B cell (primary cell): Measurements from ENCODE around the gene ADARB2. TPM values are rescaled to one million over a fixed set of nuclear protein-coding genes. Genes with fewer than 3 reads are reported as not detected.

Experiments used
- ATAC-seq: fragments of 200-7000 bp; cut with Tn5 transposase; one replicate; pipeline ENCODE4 v1.10.0; 2021; ENCODE audit warnings: low read depth, mild to moderate bottlenecking, moderate number of reproducible peaks, moderate library complexity
- CTCF ChIA-PET: fragments of 350-600 bp; sonication (Branson Sonifier 250); formaldehyde crosslinking; loops from one replicate; lab custom pipeline; 2021; ENCODE audit warnings: antibody characterized with exemption, inconsistent platforms; lab: Charles Lee
- POLR2A ChIA-PET: fragments of 350-600 bp; sonication (Branson Sonifier 250); formaldehyde crosslinking; loops from one replicate; lab custom pipeline; 2021; ENCODE audit warnings: antibody characterized with exemption; lab: Charles Lee
- DNase-seq: peaks from one replicate; pipeline ENCODE4 v3.0.0; 2013
- H2AFZ ChIP-seq: 2 replicates; pipeline ENCODE4 v1.6.1; 2012; ENCODE audit warnings: mild to moderate bottlenecking, low read depth, low read length; ENCODE audit not compliant: insufficient read depth, poor library complexity, severe bottlenecking
- H3K27ac ChIP-seq, 2 donors: 1 replicate in 1 of 2; 2 replicates in 1 of 2; pipeline ENCODE4 v1.5.1; 2012 to 2013; ENCODE audit warnings: low read length in 2 of 2, mild to moderate bottlenecking in 2 of 2, moderate library complexity in 1 of 2
- H3K27me3 ChIP-seq, 4 experiments: fragments of 200-600 bp in 1 of 4; sonication (generic) in 1 of 4; replicated peaks in 1 of 4; 1 replicate in 2 of 4; 2 replicates in 2 of 4; pipeline versions ENCODE4 v1.6.1 to v1.7.0; 2013 to 2016; ENCODE audit warnings: low read length in 3 of 4, mild to moderate bottlenecking in 2 of 4, mixed read lengths in 1 of 4, moderate library complexity in 1 of 4; ENCODE audit not compliant: insufficient read depth in 4 of 4, control insufficient read depth in 3 of 4; ENCODE audit errors: control extremely low read depth in 1 of 4
- H3K36me3 ChIP-seq, 2 experiments: replicated peaks in 1 of 2; 1 replicate in 1 of 2; 2 replicates in 1 of 2; pipeline versions ENCODE4 v1.6.1 to v1.7.1; 2013; ENCODE audit warnings: low read length in 1 of 2; ENCODE audit not compliant: insufficient read depth in 2 of 2, control insufficient read depth in 1 of 2; ENCODE audit errors: control extremely low read depth in 1 of 2, extremely low read depth in 1 of 2
- H3K4me1 ChIP-seq, 2 donors: fragments of 200-600 bp in 1 of 2; sonication (generic) in 1 of 2; 1 replicate in 1 of 2; 2 replicates in 1 of 2; pipeline versions ENCODE4 v1.5.1 to v1.6.1; 2013 to 2017; ENCODE audit warnings: low read length in 2 of 2; ENCODE audit not compliant: control insufficient read depth in 2 of 2, insufficient read depth in 2 of 2
- H3K4me2 ChIP-seq: replicated peaks from 2 replicates; pipeline ENCODE3; 2012; ENCODE audit warnings: mild to moderate bottlenecking, low read depth, low read length; ENCODE audit not compliant: poor library complexity, severe bottlenecking
- H3K4me3 ChIP-seq, 5 experiments: fragments of 200-600 bp in 1 of 5; sonication (generic) in 1 of 5; 1 replicate in 3 of 5; 2 replicates in 2 of 5; pipeline versions ENCODE4 v1.5.1 to v1.7.0; 2011 to 2016; ENCODE audit warnings: low read length in 4 of 5, mild to moderate bottlenecking in 4 of 5, low read depth in 2 of 5, control low read depth in 1 of 5, moderate library complexity in 1 of 5; ENCODE audit not compliant: insufficient read depth in 1 of 5; ENCODE audit errors: control extremely low read depth in 1 of 5, extremely low read depth in 1 of 5
- H3K79me2 ChIP-seq: fragments of 200-600 bp; sonication (generic); one replicate; pipeline ENCODE4 v1.6.0; 2016; ENCODE audit warnings: low read length; ENCODE audit not compliant: control insufficient read depth, insufficient read depth
- H3K9ac ChIP-seq: fragments of 200-600 bp; sonication (generic); 2 replicates; pipeline ENCODE4 v1.6.1; 2017; ENCODE audit warnings: mild to moderate bottlenecking, low read length, moderate library complexity
- H3K9me3 ChIP-seq, 3 donors: one replicate each; pipeline versions ENCODE4 v1.6.1 to v1.7.1; 2013; ENCODE audit warnings: low read length in 2 of 3; ENCODE audit not compliant: control insufficient read depth in 2 of 3, insufficient read depth in 1 of 3; ENCODE audit errors: control extremely low read depth in 1 of 3
- H4K20me1 ChIP-seq: 2 replicates; pipeline ENCODE4 v1.6.0; 2012; ENCODE audit warnings: mild to moderate bottlenecking, low read length; ENCODE audit not compliant: insufficient read depth, control insufficient read depth, poor library complexity, severe bottlenecking
- H3K27ac Mint-ChIP-seq: one replicate; pipeline ENCODE4 v1.8.0; 2021; ENCODE audit warnings: mixed read lengths
- H3K27me3 Mint-ChIP-seq: one replicate; pipeline ENCODE4 v1.8.0; 2021; ENCODE audit warnings: mixed read lengths
- H3K4me1 Mint-ChIP-seq: one replicate; pipeline ENCODE4 v1.8.0; 2021; ENCODE audit warnings: mixed read lengths
- H3K4me3 Mint-ChIP-seq: one replicate; pipeline ENCODE4 v1.8.0; 2021; ENCODE audit warnings: mixed read lengths
- H3K9me3 Mint-ChIP-seq: one replicate; pipeline ENCODE4 v1.8.0; 2022; ENCODE audit warnings: mixed read lengths; ENCODE audit not compliant: insufficient read depth
- EZH2 ChIP-seq: IDR thresholded peaks from 2 replicates; pipeline ENCODE4 v1.6.1; 2012; ENCODE audit warnings: borderline replicate concordance, low read depth, mild to moderate bottlenecking, moderate library complexity, low read length; ENCODE audit not compliant: insufficient read depth, poor library complexity, severe bottlenecking
- whole genome bisulfite sequencing: methylation state at CpG from one replicate; pipeline ENCODE4 v1.1.5; 2013; ENCODE audit warnings: missing lambda C conversion rate; ENCODE audit not compliant: insufficient coverage; 5-methylcytosine and 5-hydroxymethylcytosine counted together
- intact Hi-C: fragments of 100-400 bp; cut with micrococcal nuclease; formaldehyde crosslinking; loops from one replicate; pipeline ENCODE4 v1.10.0; 2022
- polyA plus RNA-seq: library from polyadenylated mRNA; depleted of rRNA; stranded (reverse); fragments of >200 nt; gene quantifications from 2 replicates; pipeline ENCODE4 v1.2.3, GENCODE V29; 2012
- total RNA-seq, 2 donors: library from RNA; stranded (reverse); fragments of 120-200 nt in 1 of 2; gene quantifications; 1 replicate in 1 of 2; 2 replicates in 1 of 2; pipeline versions ENCODE4 v1.2.3 to v1.2.4, GENCODE V29; 2013 to 2022
- TF ChIP-seq, protein P1 (sequence below): fragments of 200-600 bp; IDR thresholded peaks from one replicate; pipeline ENCODE4 v1.8.0; 2022; ENCODE audit warnings: antibody characterized with exemption, mild to moderate bottlenecking

The ADARB2 gene
- total and polyA plus RNA-seq, 2 donors (not counting 1 experiment from before 2014, with no cell fraction given): 0.13 to 0.96 TPM

DNA sequence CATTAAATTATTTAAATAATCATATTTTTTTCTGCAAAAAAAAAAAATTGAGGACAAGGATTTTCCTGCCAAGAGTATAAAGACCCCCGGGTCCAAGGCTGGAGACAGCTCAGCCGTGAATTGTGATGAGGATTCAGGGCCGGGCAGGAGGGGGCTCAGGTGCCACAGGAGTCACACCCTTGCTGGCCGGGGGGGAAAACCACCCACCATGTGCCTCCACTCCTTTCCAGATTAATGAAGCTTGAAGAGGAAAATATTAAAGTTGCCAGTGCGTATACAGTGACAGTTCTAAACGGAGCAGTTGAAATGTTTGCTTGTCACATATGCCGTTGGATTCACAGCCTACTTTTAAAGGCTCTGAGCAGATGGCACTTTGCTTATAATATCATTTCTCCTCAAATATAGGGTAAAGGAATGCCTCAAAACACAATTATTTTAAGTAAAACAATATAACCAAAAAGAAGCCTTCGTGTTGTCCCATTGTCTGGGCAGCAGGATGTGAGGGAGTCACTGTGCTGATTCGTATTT, 49.6 kb downstream of the ADARB2 start:
- TF ChIP-seq EZH2: no peak
- TF ChIP-seq, protein P1, sequence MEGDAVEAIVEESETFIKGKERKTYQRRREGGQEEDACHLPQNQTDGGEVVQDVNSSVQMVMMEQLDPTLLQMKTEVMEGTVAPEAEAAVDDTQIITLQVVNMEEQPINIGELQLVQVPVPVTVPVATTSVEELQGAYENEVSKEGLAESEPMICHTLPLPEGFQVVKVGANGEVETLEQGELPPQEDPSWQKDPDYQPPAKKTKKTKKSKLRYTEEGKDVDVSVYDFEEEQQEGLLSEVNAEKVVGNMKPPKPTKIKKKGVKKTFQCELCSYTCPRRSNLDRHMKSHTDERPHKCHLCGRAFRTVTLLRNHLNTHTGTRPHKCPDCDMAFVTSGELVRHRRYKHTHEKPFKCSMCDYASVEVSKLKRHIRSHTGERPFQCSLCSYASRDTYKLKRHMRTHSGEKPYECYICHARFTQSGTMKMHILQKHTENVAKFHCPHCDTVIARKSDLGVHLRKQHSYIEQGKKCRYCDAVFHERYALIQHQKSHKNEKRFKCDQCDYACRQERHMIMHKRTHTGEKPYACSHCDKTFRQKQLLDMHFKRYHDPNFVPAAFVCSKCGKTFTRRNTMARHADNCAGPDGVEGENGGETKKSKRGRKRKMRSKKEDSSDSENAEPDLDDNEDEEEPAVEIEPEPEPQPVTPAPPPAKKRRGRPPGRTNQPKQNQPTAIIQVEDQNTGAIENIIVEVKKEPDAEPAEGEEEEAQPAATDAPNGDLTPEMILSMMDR: no peak
- Histone ChIP-seq H3K4me2 (no peak overlapping the region), H3K4me1 (no peaks in the 10 kb centered on the region), H3K36me3 (no peaks in the 10 kb centered on the region), H4K20me1 (no peaks in the 10 kb centered on the region), H3K9me3 (peaks cover 0 to 6% (median 0%) of the 10 kb centered on the region in 3 donors), H3K79me2 (no peaks in the 10 kb centered on the region), H3K27me3 (peaks cover 0 to 27% (median 2%) of the 10 kb centered on the region in 4 experiments), H2AFZ (no peak overlapping the region), H3K27ac (no peak overlapping the region), H3K4me3 (no peak overlapping the region), H3K9ac (no peak overlapping the region)
- Mint-ChIP-seq H3K4me3 (no peak overlapping the region), H3K27ac (no peak overlapping the region), H3K9me3 (no peaks in the 10 kb centered on the region), H3K4me1 (no peaks in the 10 kb centered on the region), H3K27me3 (peaks cover 63% of the 10 kb centered on the region)
- intact Hi-C loops: no loop called here
- CTCF ChIA-PET: interaction anchor here (0.6 kb wide), 1 partner anchor 278 kb away, joined by 3 read pairs; no protein-coding TSS in a partner anchor
- DNase-seq (no peak), ATAC-seq (no peak)
- POLR2A ChIA-PET: no interaction called here
- WGBS: 77% methylated on average over 4 of the region's 9 CpGs

DNA sequence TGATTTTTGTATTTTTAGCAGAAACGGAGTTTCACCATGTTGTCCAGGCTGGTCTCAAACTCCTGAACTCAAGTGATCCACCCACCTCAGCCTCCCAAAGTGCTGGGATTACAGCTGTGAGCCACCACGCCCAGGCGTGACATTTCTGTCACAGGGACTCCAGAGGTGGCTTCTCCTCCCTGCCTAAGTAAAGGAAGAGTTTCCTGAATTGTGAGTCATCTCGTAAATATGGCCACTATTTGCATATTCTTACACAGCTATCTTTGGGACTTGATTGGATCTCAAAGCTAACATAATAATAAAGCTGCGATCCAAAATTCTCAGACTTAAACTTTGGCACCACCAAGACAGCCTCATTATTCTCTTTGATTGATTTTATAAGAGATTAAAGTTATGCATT, 50.1 kb downstream of the ADARB2 start:
- CTCF ChIA-PET: interaction anchor here (0.6 kb wide), 1 partner anchor 278 kb away, joined by 3 read pairs; no protein-coding TSS in a partner anchor

More for the DNA sequence above, 50.1 kb downstream of the ADARB2 start:
- Histone ChIP-seq H3K4me2 (no peak overlapping the region), H3K4me3 (no peak overlapping the region), H3K27me3 (peaks cover 0 to 26% (median 1%) of the 10 kb centered on the region in 4 experiments), H3K36me3 (no peaks in the 10 kb centered on the region), H2AFZ (no peak overlapping the region), H3K9me3 (peaks cover 0 to 6% (median 0%) of the 10 kb centered on the region in 3 donors), H3K79me2 (no peaks in the 10 kb centered on the region), H3K27ac (no peak overlapping the region), H3K9ac (no peak overlapping the region), H3K4me1 (no peaks in the 10 kb centered on the region), H4K20me1 (no peaks in the 10 kb centered on the region)
- Mint-ChIP-seq H3K4me1 (no peaks in the 10 kb centered on the region), H3K9me3 (no peaks in the 10 kb centered on the region), H3K27me3 (peaks cover 58% of the 10 kb centered on the region), H3K27ac (no peak overlapping the region), H3K4me3 (no peak overlapping the region)
- 95% methylated on average over 3 of the region's 5 CpGs for WGBS
- ATAC-seq (no peak), DNase-seq (no peak)
- intact Hi-C loops: no loop called here
- TF ChIP-seq EZH2: no peak
- TF ChIP-seq, protein P1: no peak
- POLR2A ChIA-PET: no interaction called here
